Fibroblast of villous mesenchyme (primary cell): ENCODE results near the gene ATAD3A. TPM values are rescaled to one million over a fixed set of nuclear protein-coding genes. Genes with fewer than 3 reads are reported as not detected.
"Not testable (repeated sequence)": the region's sequence is repeated elsewhere in the genome, so short reads cannot be mapped to it uniquely, and the experiment has no call there.

Source experiments
- DNase-seq: peaks from one replicate; pipeline ENCODE4 v3.0.0-alpha.2; 2010; ENCODE audit warnings: low read depth
- H3K4me3 ChIP-seq: 2 replicates; pipeline ENCODE4 v1.5.1; 2011; ENCODE audit warnings: low read depth, mild to moderate bottlenecking, low read length
- CTCF ChIP-seq: IDR thresholded peaks from 2 replicates; pipeline ENCODE4 v1.5.1; 2012; ENCODE audit warnings: low read depth, mild to moderate bottlenecking, low read length; ENCODE audit not compliant: insufficient read depth
- total RNA-seq: library from RNA; depleted of rRNA; stranded (reverse); fragments of >200 nt; gene quantifications from 2 replicates; pipeline ENCODE4 v1.2.3, GENCODE V29; 2012

Gene ATAD3A
- total RNA-seq, 1 donor = 36.7 TPM

- TF ChIP-seq CTCF = no peak
- no peak overlapping the region for H3K4me3 ChIP-seq
- peak; percentile 74 for DNase-seq
Observed at GRCh38 chr1:1554926-1555915, 43.3 kb downstream of the ATAD3A start.

GRCh38 chr1:1556505-1556904 lies 44.5 kb downstream of the ATAD3A start:
- H3K4me3 ChIP-seq = no peak overlapping the region
- no peak for DNase-seq
- TF ChIP-seq CTCF = no peak

- not testable (repeated sequence) for DNase-seq, H3K4me3 ChIP-seq
Observed at GRCh38 chr1:1556961-1557360, 45.0 kb downstream of the ATAD3A start.

GRCh38 chr1:1557688-1558087 lies 45.7 kb downstream of the ATAD3A start:
- H3K4me3 ChIP-seq, DNase-seq: not testable (repeated sequence)

- TF ChIP-seq CTCF = no peak
- no peak overlapping the region for H3K4me3 ChIP-seq
- DNase-seq = no peak
Observed at GRCh38 chr1:1558591-1558990, 46.6 kb downstream of the ATAD3A start.

GRCh38 chr1:1559066-1559465 lies 47.1 kb downstream of the ATAD3A start:
- no peak for DNase-seq
- no peak for TF ChIP-seq CTCF
- no peak overlapping the region for H3K4me3 ChIP-seq

GRCh38 chr1:1560178-1560577 lies 48.2 kb downstream of the ATAD3A start:
- DNase-seq = no peak
- TF ChIP-seq CTCF = no peak
- H3K4me3 ChIP-seq = no peak overlapping the region
